ENCODE data around the gene RTTN. TPM values are rescaled to one million over a fixed set of nuclear protein-coding genes. Genes with fewer than 3 reads are reported as not detected.

The RTTN gene
- total and polyA plus RNA-seq, 2 of the 4 experiments (the other 2 are of a cell fraction) = 5.8 to 19.9 TPM

DNA sequence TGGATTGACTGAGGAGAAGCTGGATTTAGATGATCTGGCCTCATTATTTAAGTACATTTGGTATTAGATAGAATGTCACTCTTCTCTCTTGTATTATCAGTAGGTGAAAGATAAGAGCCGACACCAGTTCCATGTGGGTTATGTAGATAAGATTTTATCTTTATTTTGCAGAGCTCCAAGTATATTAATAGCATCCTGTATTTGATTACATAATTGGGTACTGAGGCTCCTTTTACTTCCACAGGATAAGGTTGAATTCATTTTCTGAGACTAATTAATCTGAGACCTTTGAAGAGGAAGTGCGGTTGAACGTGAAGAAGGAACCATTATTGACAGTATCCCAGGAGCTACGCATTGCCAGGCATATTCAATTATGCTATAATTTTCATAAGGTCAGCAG lies 225.0 kb downstream of the RTTN start:
- H3K27me3 ChIP-seq (ENCODE audit: control insufficient read depth, insufficient read depth, low read length) = no peaks in the 10 kb centered on the region
- no peak overlapping the region for H3K4ac ChIP-seq (ENCODE audit: low read depth, low read length)
- H3K4me3 ChIP-seq (ENCODE audit: insufficient read depth, low read depth, low read length) = no peak overlapping the region
- ChIA-PET POLR2A (ENCODE audit: unreplicated experiment) (no interaction called here), CTCF (no interaction called here)
- H3K18ac ChIP-seq (ENCODE audit: low read depth, low read length) = no peak overlapping the region
- H2AFZ ChIP-seq (replicated peaks; ENCODE audit: low read length, poor library complexity) = no peak overlapping the region
- BruUV-seq (replicated peaks) = no TSS peak
- no peaks in the 10 kb centered on the region for H3K9me1 ChIP-seq (ENCODE audit: insufficient read depth, low read length)
- H3K14ac ChIP-seq (replicated peaks; ENCODE audit: low read depth, low read length) = no peak overlapping the region
- H3K36me3 ChIP-seq (ENCODE audit: control insufficient read depth, insufficient read depth, low read length) = no peaks in the 10 kb centered on the region
- H3K27ac ChIP-seq (ENCODE audit: insufficient read depth, low read length) = no peak overlapping the region
- no peak overlapping the region for H2BK20ac ChIP-seq (ENCODE audit: low read depth, low read length)
- no peak overlapping the region for H4K8ac ChIP-seq (ENCODE audit: low read depth in 2 of 2, low read length in 2 of 2)
- no peak overlapping the region for H4K5ac ChIP-seq (ENCODE audit: low read depth, low read length)
- no peak overlapping the region for H3K4me2 ChIP-seq (ENCODE audit: low read depth, low read length)
- WGBS, 2 experiments (ENCODE audit: extremely low coverage in 2 of 2, insufficient read length in 1 of 2) = no CpG with 5 or more reads among the region's 4 CpGs
- no peaks in the 10 kb centered on the region for H4K20me1 ChIP-seq (ENCODE audit: insufficient read depth, low read length)
- H3K9ac ChIP-seq (ENCODE audit: low read depth, low read length) = no peak overlapping the region
- no peak overlapping the region for H2BK5ac ChIP-seq (ENCODE audit: low read depth, low read length, poor library complexity, severe bottlenecking)
- TF ChIP-seq CHD1 (IDR thresholded peaks at IDR 0.05; ENCODE audit: low read depth, low read length) (no peak), MXI1 (IDR thresholded peaks at IDR 0.05; ENCODE audit: borderline replicate concordance, low read depth, low read length) (no peak), NFE2L2 (IDR thresholded peaks at IDR 0.05; ENCODE audit: low read depth, low read length) (no peak), POLR2A (IDR thresholded peaks at IDR 0.05; ENCODE audit: low read depth, low read length) (no peak), RFX5 (IDR thresholded peaks at IDR 0.05; ENCODE audit: low read depth, low read length) (no peak), MAFK (IDR thresholded peaks at IDR 0.05; ENCODE audit: low read depth, low read length) (no peak), BHLHE40 (IDR thresholded peaks at IDR 0.05; ENCODE audit: low read depth, low read length) (no peak), RCOR1 (IDR thresholded peaks at IDR 0.05; ENCODE audit: insufficient replicate concordance, low read length) (no peak), CEBPB (IDR thresholded peaks at IDR 0.05; ENCODE audit: low read depth, low read length) (no peak), FOS (IDR thresholded peaks at IDR 0.05; ENCODE audit: low read depth, low read length) (no peak), SMC3 (IDR thresholded peaks at IDR 0.05; ENCODE audit: low read depth, low read length) (no peak)
- TF ChIP-seq, protein P1, sequence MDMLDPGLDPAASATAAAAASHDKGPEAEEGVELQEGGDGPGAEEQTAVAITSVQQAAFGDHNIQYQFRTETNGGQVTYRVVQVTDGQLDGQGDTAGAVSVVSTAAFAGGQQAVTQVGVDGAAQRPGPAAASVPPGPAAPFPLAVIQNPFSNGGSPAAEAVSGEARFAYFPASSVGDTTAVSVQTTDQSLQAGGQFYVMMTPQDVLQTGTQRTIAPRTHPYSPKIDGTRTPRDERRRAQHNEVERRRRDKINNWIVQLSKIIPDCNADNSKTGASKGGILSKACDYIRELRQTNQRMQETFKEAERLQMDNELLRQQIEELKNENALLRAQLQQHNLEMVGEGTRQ (IDR thresholded peaks at IDR 0.05; ENCODE audit: low read depth, low read length) = no peak
- TF ChIP-seq, protein P2, sequence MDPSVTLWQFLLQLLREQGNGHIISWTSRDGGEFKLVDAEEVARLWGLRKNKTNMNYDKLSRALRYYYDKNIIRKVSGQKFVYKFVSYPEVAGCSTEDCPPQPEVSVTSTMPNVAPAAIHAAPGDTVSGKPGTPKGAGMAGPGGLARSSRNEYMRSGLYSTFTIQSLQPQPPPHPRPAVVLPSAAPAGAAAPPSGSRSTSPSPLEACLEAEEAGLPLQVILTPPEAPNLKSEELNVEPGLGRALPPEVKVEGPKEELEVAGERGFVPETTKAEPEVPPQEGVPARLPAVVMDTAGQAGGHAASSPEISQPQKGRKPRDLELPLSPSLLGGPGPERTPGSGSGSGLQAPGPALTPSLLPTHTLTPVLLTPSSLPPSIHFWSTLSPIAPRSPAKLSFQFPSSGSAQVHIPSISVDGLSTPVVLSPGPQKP (IDR thresholded peaks at IDR 0.05; ENCODE audit: borderline replicate concordance, low read depth, low read length) = no peak
- H3K9me3 ChIP-seq (ENCODE audit: control insufficient read depth, insufficient read depth, low read length) = peaks cover 7% of the 10 kb centered on the region
- no peak overlapping the region for H2AK5ac ChIP-seq (ENCODE audit: low read depth, low read length)
- no peak for DNase-seq
- in situ Hi-C loops (cut with MboI; ENCODE audit: low sequenced_read_pairs) (no loop called here), intact Hi-C loops (cut with micrococcal nuclease) (no loop called here), dilution Hi-C loops (cut with HindIII; ENCODE audit: low sequenced_read_pairs, unreplicated experiment) (no loop called here)
- H3K23ac ChIP-seq (ENCODE audit: low read depth, low read length) = no peak overlapping the region
- no peaks in the 10 kb centered on the region for H3K4me1 ChIP-seq (ENCODE audit: control insufficient read depth, insufficient read depth, low read length)
- no peaks in the 10 kb centered on the region for H3K79me1 ChIP-seq (ENCODE audit: low read depth in 1 of 2, low read length in 2 of 2)
- H2BK120ac ChIP-seq (ENCODE audit: low read depth, low read length) = no peak overlapping the region
- H4K91ac ChIP-seq (ENCODE audit: insufficient read depth, low read depth, low read length) = no peak overlapping the region
- H3K56ac ChIP-seq (ENCODE audit: extremely low read depth, insufficient read depth, low read length) = no peak overlapping the region
- H2BK15ac ChIP-seq (ENCODE audit: low read depth, low read length) = no peak overlapping the region
- no peak for ATAC-seq (ENCODE audit: low read depth)
- H2AK9ac ChIP-seq (replicated peaks; ENCODE audit: low read depth, low read length, poor library complexity) = no peak overlapping the region
